HG02588 (cell line): ENCODE measurements around the gene ZNF473.
"Not testable (repeated sequence)": the region's sequence is repeated elsewhere in the genome, so short reads cannot be mapped to it uniquely, and the experiment has no call there.

Experiments
- ATAC-seq: cut with Tn5 transposase; IDR thresholded peaks from one replicate; pipeline ENCODE4 v1.9.1; 2021; ENCODE audit warnings: mild to moderate bottlenecking, moderate library complexity; ENCODE audit not compliant: unreplicated experiment

The ZNF473 gene

DNA sequence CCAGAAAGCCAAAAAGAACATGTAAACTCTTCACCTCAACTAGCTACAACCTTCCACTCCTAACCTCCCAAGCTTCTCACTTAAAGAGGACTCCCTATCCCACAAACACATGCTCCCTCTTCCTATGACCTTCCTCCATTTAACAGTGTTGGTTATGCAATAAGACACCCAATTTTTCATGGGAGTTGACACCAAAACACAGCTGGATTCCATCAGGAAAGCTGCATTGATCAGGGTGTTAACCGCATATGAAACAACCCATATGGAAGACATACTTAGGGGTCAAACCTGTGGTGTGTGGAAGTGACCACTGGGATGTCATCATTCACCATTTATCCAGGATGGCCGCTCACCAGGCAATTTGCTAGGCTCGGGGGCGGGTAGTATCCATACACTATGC is 21.9 kb downstream of the ZNF473 start:
- no peak for ATAC-seq

DNA sequence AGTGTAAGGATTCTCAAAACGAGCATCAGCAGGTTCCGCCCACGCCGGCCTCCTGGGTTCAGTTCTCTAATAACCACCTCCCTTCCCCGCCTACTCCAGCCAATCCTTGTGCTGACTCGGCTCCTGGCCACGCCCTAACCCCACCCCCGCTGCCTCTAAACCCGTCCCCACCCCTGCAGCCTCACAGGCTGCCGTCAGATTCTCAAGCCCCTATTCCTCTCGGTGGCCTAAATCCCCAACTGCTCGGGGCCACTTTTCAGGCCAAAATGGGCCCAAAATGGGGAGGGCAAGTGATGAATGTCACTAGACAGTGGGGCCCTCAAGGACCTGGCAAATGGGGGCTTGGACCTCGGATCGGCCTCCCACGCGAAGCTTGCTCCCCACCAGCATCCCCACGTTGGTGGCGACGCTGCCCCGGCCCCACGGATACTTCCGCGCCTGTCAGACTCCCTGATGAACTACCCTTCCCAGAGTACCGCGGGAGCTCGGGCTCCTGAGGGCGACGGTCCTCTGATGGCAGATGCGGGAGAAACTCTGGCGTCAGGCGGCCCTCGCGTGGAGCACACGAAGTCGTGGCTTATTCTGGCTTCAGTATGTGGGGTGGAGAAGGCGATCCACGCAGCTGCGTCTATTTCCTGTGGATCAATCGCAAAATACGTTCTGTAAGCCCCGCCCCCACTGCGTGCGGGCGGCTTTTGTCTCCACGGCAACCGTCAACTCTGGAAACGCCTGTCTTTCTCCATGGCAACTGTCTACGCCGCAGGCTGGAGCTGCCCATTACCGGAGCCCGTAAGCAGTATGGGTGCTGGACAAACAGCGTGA is 24.8 kb downstream of the ZNF473 start:
- ATAC-seq: no peak

- ATAC-seq: not testable (repeated sequence)
Measured at GRCh38 chr19:50051228-50051895, 25.6 kb downstream of the ZNF473 start.

DNA sequence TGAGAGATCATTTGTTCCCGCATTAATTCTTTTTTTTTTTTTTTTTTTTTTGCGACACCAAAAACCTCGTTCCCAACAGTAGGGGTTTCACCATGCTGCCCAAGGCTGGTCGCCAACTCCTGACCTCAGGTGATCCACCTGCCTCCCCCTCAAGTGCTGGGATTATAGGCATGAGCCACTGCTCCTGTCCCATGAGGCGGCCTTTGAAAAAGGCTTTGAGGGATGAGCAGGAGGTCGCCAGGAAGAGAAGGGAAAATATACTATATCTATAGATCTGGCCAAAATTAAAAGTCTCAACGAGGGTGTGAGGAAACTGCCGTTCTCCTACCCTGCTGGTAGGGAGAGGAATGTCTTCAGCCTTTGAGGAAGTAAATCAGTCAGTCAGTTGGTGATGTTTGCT is 26.2 kb downstream of the ZNF473 start:
- no peak for ATAC-seq

- ATAC-seq: no peak
Measured at GRCh38 chr19:50053119-50053518, 27.3 kb downstream of the ZNF473 start.

- ATAC-seq: no peak
Measured at GRCh38 chr19:50058425-50058824, 32.6 kb downstream of the ZNF473 start.

GRCh38 chr19:50059045-50059444 is 33.2 kb downstream of the ZNF473 start:
- ATAC-seq: no peak

- no peak for ATAC-seq
Measured at GRCh38 chr19:50060107-50060506, 34.3 kb downstream of the ZNF473 start.

DNA sequence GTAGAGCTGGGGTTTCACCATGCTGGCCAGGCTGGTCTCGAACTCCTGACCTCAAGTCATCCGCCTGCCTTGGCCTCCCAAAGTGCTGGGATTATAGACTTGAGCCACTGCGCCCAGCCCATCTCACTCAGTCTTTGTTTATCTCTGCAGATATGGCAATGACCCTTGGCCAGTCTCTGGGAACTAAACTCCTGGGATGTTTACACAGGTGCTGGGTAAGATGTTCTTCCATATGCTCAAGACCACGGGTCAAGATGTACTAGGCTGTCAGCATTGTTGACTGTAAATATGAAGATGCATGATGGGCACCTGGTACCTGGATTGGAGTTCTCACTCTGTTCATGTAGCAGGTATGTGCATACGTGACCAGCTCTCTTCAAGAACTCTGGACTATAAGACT is 35.8 kb downstream of the ZNF473 start:
- ATAC-seq: no peak

DNA sequence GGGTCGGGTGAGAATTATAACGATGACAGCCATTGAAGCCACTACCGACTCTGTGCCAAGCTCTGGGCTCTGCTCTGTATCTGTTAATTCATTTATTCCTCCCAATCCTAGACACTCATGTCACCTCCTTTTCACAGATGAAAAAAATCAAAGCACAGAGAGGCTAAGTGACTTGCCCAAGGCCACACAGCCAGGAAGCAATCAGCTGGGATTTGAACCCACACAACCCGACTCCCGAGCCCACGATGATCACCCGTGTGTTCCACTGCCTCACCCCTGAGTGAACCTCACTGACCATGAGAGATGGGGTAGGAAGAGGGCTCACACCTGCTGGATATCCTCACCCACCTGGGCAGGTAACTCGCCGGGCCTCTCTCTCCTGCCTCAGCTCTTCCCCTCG is 40.1 kb downstream of the ZNF473 start:
- ATAC-seq: no peak

- ATAC-seq: no peak
Measured at GRCh38 chr19:50067575-50067974, 41.8 kb downstream of the ZNF473 start.

- not testable (repeated sequence) for ATAC-seq
Measured at GRCh38 chr19:50068382-50068781, 42.6 kb downstream of the ZNF473 start.

- ATAC-seq: not testable (repeated sequence)
Measured at GRCh38 chr19:50075076-50075475, 49.3 kb downstream of the ZNF473 start.

DNA sequence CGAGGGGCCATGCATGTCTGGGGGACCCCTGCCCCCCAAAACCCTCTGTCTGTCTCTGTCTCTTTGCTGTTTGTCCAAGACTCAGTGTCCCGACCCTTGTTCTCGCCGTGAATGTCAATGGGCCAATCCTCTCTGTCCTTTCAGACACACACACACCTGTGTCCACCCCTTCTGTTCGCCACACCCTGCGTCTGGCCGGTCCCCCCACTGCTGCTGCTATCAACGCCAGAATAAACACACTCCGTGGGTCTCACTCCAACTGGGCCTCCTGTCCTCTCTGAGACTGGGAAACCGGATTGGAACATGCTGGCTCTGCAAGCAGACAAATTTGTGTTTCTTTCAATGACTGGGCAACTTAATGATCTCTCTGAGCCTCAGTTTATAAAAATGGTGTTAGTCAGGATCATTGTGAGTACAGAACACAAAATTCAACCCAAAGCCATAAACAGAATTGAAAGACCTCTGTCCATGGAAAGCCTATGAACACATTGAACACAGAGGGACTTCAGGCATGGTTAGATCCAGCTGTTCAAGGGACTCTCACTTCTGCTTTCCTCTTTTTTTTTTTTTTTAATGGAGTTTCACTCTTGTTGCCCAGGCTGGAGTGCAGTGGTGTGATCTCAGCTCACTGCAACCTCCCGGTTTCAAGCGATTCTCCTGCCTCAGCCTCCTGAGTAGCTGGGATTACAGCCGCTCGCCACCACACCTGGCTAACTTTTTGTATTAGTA is 50.0 kb downstream of the ZNF473 start:
- ATAC-seq: not testable (repeated sequence)

DNA sequence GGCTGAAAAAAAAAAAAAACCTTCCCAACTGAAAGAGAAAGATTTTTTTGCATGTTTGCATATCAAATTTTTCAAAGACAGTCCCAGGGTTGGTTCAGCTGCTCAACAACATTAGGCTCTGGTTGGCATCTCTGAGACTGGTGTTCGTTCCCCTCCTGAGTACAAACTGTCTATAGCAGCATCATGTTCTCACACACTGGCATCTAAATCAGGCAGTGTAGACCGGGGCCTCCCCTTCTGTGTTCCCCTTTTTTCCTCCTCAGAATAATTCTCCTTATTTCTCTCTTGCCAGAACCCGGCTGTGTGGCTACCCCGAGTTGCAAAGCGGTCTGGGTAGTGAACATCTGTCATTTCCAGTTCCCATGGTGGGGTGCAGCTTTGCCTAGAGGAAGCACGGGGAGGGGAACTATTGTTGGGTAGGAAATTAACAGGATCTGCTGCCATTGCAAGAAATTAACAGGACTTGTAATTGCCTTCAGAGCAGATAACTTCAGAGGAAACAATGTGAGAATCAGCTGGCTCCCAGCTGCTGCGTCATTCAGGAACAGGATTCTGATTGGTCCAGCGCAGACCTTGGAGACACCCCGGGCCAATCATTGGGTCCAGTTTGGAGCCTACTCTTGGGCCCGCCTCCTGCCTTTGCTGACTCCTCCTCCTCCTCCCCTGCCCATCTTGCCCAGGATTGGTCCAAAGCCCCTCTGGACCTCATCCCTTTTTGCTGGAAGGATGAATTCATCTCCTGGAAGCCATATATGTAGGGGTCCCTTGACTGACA is 51.0 kb downstream of the ZNF473 start:
- not testable (repeated sequence) for ATAC-seq

- ATAC-seq: not testable (repeated sequence)
Measured at GRCh38 chr19:50079014-50079413, 53.2 kb downstream of the ZNF473 start.

DNA sequence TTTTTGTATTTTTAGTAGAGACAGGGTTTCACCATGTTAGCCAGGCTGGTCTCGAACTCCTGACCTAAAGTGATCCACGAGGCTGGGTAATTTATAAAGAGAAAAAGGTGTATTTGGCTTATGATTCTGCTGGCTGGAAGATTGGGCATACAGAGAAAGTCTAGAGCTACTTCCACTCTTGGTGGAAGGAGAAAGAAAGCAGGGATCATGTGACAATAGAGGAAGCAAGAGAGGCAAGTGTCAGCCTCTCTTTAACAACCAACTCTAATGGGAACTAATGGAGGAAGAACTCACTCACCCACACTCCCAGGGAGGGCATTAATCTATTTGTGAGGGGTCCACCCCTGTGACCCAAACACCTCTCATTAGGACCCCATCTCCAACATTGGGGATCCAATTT is 58.6 kb downstream of the ZNF473 start:
- not testable (repeated sequence) for ATAC-seq

DNA sequence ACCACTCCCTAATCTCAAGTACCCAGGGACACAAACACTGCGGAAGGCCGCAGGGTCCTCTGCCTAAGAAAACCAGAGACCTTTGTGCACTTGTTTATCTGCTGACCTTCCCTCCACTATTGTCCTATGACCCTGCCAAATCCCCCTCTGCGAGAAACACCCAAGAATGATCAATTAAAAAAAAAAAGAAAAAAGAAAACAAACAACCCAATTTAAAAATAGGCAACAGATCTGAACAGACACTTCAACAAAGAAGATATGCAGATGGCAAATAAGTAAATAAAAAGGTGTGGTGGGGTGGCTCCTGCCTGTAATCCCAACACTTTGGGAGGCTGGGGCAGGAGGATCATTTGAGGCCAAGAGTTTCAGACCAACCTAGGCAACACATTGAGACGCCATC is 61.3 kb downstream of the ZNF473 start:
- not testable (repeated sequence) for ATAC-seq

- not testable (repeated sequence) for ATAC-seq
Measured at GRCh38 chr19:50090706-50091105, 64.9 kb downstream of the ZNF473 start.

DNA sequence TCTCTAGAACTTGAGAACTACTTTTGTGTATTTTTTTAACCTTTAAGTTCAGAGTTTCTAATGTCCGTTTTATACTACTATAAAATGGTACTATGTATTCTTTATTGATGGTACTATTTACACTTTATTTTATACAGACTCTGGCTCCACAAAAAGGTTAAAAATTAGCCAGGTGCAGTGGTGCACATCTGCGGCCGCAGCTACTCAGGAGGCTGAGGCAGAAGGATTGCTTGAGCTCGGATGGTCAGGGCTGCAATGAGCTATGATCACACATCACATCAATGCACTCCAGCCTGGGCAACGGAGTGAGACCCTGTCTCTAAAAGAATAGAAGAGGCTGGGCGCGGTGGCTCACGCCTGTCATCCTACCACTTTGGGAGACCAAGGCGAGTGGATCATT is 66.0 kb downstream of the ZNF473 start:
- not testable (repeated sequence) for ATAC-seq

- ATAC-seq: not testable (repeated sequence)
Measured at GRCh38 chr19:50092597-50092996, 66.8 kb downstream of the ZNF473 start.
